ENCODE measurements around the gene SAMD4B.

- TF ChIP-seq EZH2 (IDR thresholded peaks at IDR 0.05; ENCODE audit: borderline replicate concordance): no peak
- TF ChIP-seq, protein P1, sequence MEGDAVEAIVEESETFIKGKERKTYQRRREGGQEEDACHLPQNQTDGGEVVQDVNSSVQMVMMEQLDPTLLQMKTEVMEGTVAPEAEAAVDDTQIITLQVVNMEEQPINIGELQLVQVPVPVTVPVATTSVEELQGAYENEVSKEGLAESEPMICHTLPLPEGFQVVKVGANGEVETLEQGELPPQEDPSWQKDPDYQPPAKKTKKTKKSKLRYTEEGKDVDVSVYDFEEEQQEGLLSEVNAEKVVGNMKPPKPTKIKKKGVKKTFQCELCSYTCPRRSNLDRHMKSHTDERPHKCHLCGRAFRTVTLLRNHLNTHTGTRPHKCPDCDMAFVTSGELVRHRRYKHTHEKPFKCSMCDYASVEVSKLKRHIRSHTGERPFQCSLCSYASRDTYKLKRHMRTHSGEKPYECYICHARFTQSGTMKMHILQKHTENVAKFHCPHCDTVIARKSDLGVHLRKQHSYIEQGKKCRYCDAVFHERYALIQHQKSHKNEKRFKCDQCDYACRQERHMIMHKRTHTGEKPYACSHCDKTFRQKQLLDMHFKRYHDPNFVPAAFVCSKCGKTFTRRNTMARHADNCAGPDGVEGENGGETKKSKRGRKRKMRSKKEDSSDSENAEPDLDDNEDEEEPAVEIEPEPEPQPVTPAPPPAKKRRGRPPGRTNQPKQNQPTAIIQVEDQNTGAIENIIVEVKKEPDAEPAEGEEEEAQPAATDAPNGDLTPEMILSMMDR (IDR thresholded peaks at IDR 0.05; ENCODE audit: poor library complexity): no peak
Observed at GRCh38 chr19:39355253-39355652, 13.0 kb downstream of the SAMD4B start.

Measured in hepatocyte (in vitro differentiated cells).